NT2/D1 (cell line): ENCODE measurements around the gene EIF3B.

Experiments
- DNase-seq: peaks from one replicate; pipeline ENCODE4 v3.0.0-alpha.2; 2011; ENCODE audit warnings: low read depth, low spot score
- H3K27me3 ChIP-seq: 2 replicates; pipeline ENCODE4 v1.6.0; 2011; ENCODE audit warnings: mild to moderate bottlenecking; ENCODE audit not compliant: insufficient read length, insufficient read depth
- H3K36me3 ChIP-seq: 2 replicates; pipeline ENCODE4 v1.6.1; 2011; ENCODE audit warnings: mild to moderate bottlenecking, low read length, mixed read lengths; ENCODE audit not compliant: insufficient read depth, insufficient read length
- H3K4me1 ChIP-seq: 2 replicates; pipeline ENCODE4 v1.5.1; 2011; ENCODE audit not compliant: insufficient read depth, insufficient read length
- H3K4me3 ChIP-seq: 2 replicates; pipeline ENCODE4 v1.5.1; 2011; ENCODE audit warnings: low read depth; ENCODE audit not compliant: insufficient read length
- H3K9ac ChIP-seq: 2 replicates; pipeline ENCODE4 v1.6.0; 2011; ENCODE audit warnings: low read depth; ENCODE audit not compliant: insufficient read length
- H3K9me3 ChIP-seq: 2 replicates; pipeline ENCODE4 v1.5.1; 2011; ENCODE audit warnings: mild to moderate bottlenecking, low read length; ENCODE audit not compliant: insufficient read depth
- SUZ12 ChIP-seq: IDR thresholded peaks from 2 replicates; pipeline ENCODE4 v1.6.1; 2011; ENCODE audit not compliant: insufficient read length, insufficient read depth; ENCODE audit errors: extremely low read depth
- YY1 ChIP-seq: IDR thresholded peaks from 2 replicates; pipeline ENCODE4 v1.6.1; 2011; ENCODE audit not compliant: insufficient read length, insufficient read depth
- ZNF274 ChIP-seq: IDR thresholded peaks from 2 replicates; pipeline ENCODE4 v1.6.1; 2011; ENCODE audit warnings: mild to moderate bottlenecking, low read depth, low read length

Gene EIF3B

GRCh38 chr7:2399848-2400587 lies 45.4 kb downstream of the EIF3B start:
- peaks cover 3% of the 10 kb centered on the region for H3K36me3 ChIP-seq
- TF ChIP-seq ZNF274: no peak
- no peak for TF ChIP-seq SUZ12
- no peak for TF ChIP-seq YY1
- H3K9me3 ChIP-seq: no peaks in the 10 kb centered on the region
- H3K27me3 ChIP-seq: peaks cover 4% of the 10 kb centered on the region
- H3K4me3 ChIP-seq: no peak overlapping the region
- peaks cover 3% of the 10 kb centered on the region for H3K4me1 ChIP-seq
- no peak for DNase-seq
- H3K9ac ChIP-seq: no peak overlapping the region

GRCh38 chr7:2402687-2403013 lies 48.0 kb downstream of the EIF3B start:
- peak overlapping the region; percentile 53 for H3K4me3 ChIP-seq
- TF ChIP-seq SUZ12 (no peak), YY1 (no peak), ZNF274 (no peak)
- peak overlapping the region; percentile 74 for H3K9ac ChIP-seq
- peaks cover 4% of the 10 kb centered on the region for H3K27me3 ChIP-seq
- DNase-seq: no peak
- peaks cover 8% of the 10 kb centered on the region for H3K36me3 ChIP-seq
- H3K9me3 ChIP-seq: no peaks in the 10 kb centered on the region
- peaks cover 7% of the 10 kb centered on the region for H3K4me1 ChIP-seq

GRCh38 chr7:2403014-2403717 lies 48.5 kb downstream of the EIF3B start, which contains the start of gene CHST12:
Gene CHST12 (plus strand): TSS chr7:2403611. CDS start chr7:2432640, 29,029 bp downstream.
- peaks cover 4% of the 10 kb centered on the region for H3K27me3 ChIP-seq
- peaks cover 7% of the 10 kb centered on the region for H3K4me1 ChIP-seq
- H3K9me3 ChIP-seq: no peaks in the 10 kb centered on the region
- H3K36me3 ChIP-seq: peaks cover 8% of the 10 kb centered on the region
- H3K9ac ChIP-seq: peak within 1 kb of the TSS; percentile 89
- H3K4me3 ChIP-seq: peak within 1 kb of the TSS; percentile 78
- TF ChIP-seq ZNF274 (no peak), SUZ12 (no peak), YY1 (no peak)
- peak; percentile 93 for DNase-seq

GRCh38 chr7:2403718-2404648 lies 49.4 kb downstream of the EIF3B start:
- no peak for TF ChIP-seq ZNF274
- no peak for TF ChIP-seq SUZ12
- TF ChIP-seq YY1: no peak
- Histone ChIP-seq H3K9me3 (no peaks in the 10 kb centered on the region), H3K4me1 (peaks cover 7% of the 10 kb centered on the region), H3K4me3 (peak overlapping the region; percentile 78), H3K9ac (peak overlapping the region; percentile 89), H3K36me3 (peaks cover 13% of the 10 kb centered on the region), H3K27me3 (peaks cover 4% of the 10 kb centered on the region)
- no peak for DNase-seq

- no peak for TF ChIP-seq ZNF274
- TF ChIP-seq SUZ12: no peak
- no peak for TF ChIP-seq YY1
- H3K4me1 ChIP-seq: peaks cover 10% of the 10 kb centered on the region
These were observed 50.1 kb downstream of the EIF3B start for GRCh38 chr7:2404714-2405119.

GRCh38 chr7:2405201-2405600 lies 50.6 kb downstream of the EIF3B start:
- H3K9me3 ChIP-seq: no peaks in the 10 kb centered on the region
- peaks cover 10% of the 10 kb centered on the region for H3K4me1 ChIP-seq
- H3K27me3 ChIP-seq: peaks cover 4% of the 10 kb centered on the region
- H3K36me3 ChIP-seq: peaks cover 13% of the 10 kb centered on the region
- H3K9ac ChIP-seq: no peak overlapping the region
- DNase-seq: no peak
- TF ChIP-seq YY1 (no peak), SUZ12 (no peak), ZNF274 (no peak)
- H3K4me3 ChIP-seq: no peak overlapping the region

More at GRCh38 chr7:2404714-2405119, 50.1 kb downstream of the EIF3B start:
- Histone ChIP-seq H3K27me3 (peaks cover 4% of the 10 kb centered on the region), H3K9me3 (no peaks in the 10 kb centered on the region), H3K36me3 (peaks cover 13% of the 10 kb centered on the region), H3K4me3 (peak overlapping the region; percentile 78), H3K9ac (peak overlapping the region; percentile 89)
- DNase-seq: no peak
